Measurements from ENCODE around the gene PRR15L. TPM values are rescaled to one million over a fixed set of nuclear protein-coding genes. Genes with fewer than 3 reads are reported as not detected.
A peak's percentile ranks its signal among the peaks of the same experiment; 100 is the strongest.

PRR15L gene
- total RNA-seq, 1 experiment from 2014 or later: not detected

DNA sequence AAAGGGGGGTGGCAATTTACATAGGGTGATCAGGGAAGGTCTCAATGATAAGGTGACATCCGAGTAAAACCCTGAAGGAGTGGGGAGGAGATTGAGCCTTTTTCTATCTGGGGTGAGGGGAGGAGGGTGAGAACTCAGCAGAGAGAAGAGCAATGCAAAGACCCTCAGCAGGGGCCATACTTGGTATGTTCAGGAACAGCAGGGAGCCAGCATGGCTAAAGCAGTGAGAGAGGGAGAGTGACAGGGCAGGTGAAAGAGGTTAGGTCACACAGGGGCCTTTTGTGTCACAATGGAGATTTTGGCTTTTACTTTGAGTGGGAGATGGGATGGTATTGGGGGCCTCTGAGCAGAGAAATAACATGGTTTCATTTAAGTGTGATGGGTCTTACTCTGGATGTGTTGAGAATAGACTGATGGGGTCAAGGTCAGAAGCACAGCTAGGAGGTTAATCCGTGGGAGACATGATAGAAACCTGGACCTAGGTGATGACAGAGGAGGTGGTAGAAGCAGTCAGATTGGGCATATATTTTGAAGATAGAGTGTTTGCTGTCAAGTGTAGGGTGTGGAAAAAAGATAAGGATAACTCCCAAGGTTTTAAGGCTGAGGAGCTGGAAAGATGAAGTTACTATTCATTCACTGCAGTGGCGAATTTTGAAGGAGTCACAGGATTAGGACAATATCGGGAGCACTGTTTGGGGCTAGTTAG is 55.5 kb downstream of the PRR15L start:
- Histone ChIP-seq H3K4ac (ENCODE audit: low read depth, low read length) (no peak overlapping the region), H3T11ph (ENCODE audit: low read length) (no peak overlapping the region), H3K56ac (ENCODE audit: insufficient read length, low read depth, low read length) (no peak overlapping the region), H2BK12ac (ENCODE audit: insufficient read length, low read depth, low read length) (no peak overlapping the region), H2BK5ac (ENCODE audit: insufficient read length, low read length) (no peak overlapping the region), H4K8ac (replicated peaks; ENCODE audit: insufficient read length, low read depth, low read length) (no peak overlapping the region), H2AK5ac (ENCODE audit: insufficient read length, low read length) (no peak overlapping the region), H3K4me1 (ENCODE audit: insufficient read depth, low read length) (peaks cover 6% of the 10 kb centered on the region; the same call in 1 of the 2 replicates), H3K14ac (ENCODE audit: insufficient read depth, low read length) (no peak overlapping the region), H3K9me3 (ENCODE audit: control insufficient read depth, low read depth, low read length) (no peaks in the 10 kb centered on the region), H3K18ac (ENCODE audit: insufficient read length, low read depth, low read length) (no peak overlapping the region), H4K5ac (ENCODE audit: insufficient read length, low read depth, low read length) (no peak overlapping the region), H3K79me1 (ENCODE audit: insufficient read depth, low read depth, low read length, poor library complexity, severe bottlenecking) (no peaks in the 10 kb centered on the region), H3K23ac (ENCODE audit: insufficient read length, low read depth, low read length) (no peak overlapping the region), H3K4me2 (ENCODE audit: insufficient read depth, insufficient read length, low read length) (peak overlapping the region; percentile 36), H2BK20ac (ENCODE audit: low read depth, low read length, poor library complexity, severe bottlenecking) (no peak overlapping the region), H2AFZ (ENCODE audit: low read length) (no peak overlapping the region), H4K20me1 (ENCODE audit: control insufficient read depth, insufficient read depth, insufficient read length) (no peaks in the 10 kb centered on the region), H3K23me2 (ENCODE audit: insufficient read length, low read depth, low read length, poor library complexity, severe bottlenecking) (no peaks in the 10 kb centered on the region), H3K27me3 (ENCODE audit: insufficient read depth, low read length) (no peaks in the 10 kb centered on the region), H3K27ac (ENCODE audit: insufficient read length, low read depth, low read length) (no peak overlapping the region), H2BK120ac (ENCODE audit: low read depth, low read length, poor library complexity, severe bottlenecking) (no peak overlapping the region), H2BK15ac (ENCODE audit: low read depth, low read length) (no peak overlapping the region), H3K9ac (ENCODE audit: extremely low read depth, insufficient read length, low read length) (no peak overlapping the region), H4K91ac (ENCODE audit: insufficient read length, low read depth, low read length) (no peak overlapping the region), H3K79me2 (ENCODE audit: insufficient read depth, low read length) (no peaks in the 10 kb centered on the region)
- Mint-ChIP-seq H3K36me3 (ENCODE audit: insufficient read depth in 1 of 3, low read depth in 3 of 3) (peaks cover 0 to 13% (median 12%) of the 10 kb centered on the region in 3 experiments; a peak in 5 of 7 replicates), H3K9me3 (no peaks in the 10 kb centered on the region), H3K4me1 (peaks cover 45% of the 10 kb centered on the region in 2 experiments), H3K27ac (peak overlapping the region in 2 of 3 experiments; percentile 19 to 20; a peak in 4 of 7 replicates), H3K27me3 (ENCODE audit: low read depth) (no peaks in the 10 kb centered on the region), H3K4me3 (peak overlapping the region; percentile 2 to 61; a peak in 4 of 5 replicates)
- no CpG with 5 or more reads among the region's 4 CpGs for WGBS (ENCODE audit: extremely low coverage, insufficient read length, low lambda C conversion rate)
- TF ChIP-seq, protein P1, sequence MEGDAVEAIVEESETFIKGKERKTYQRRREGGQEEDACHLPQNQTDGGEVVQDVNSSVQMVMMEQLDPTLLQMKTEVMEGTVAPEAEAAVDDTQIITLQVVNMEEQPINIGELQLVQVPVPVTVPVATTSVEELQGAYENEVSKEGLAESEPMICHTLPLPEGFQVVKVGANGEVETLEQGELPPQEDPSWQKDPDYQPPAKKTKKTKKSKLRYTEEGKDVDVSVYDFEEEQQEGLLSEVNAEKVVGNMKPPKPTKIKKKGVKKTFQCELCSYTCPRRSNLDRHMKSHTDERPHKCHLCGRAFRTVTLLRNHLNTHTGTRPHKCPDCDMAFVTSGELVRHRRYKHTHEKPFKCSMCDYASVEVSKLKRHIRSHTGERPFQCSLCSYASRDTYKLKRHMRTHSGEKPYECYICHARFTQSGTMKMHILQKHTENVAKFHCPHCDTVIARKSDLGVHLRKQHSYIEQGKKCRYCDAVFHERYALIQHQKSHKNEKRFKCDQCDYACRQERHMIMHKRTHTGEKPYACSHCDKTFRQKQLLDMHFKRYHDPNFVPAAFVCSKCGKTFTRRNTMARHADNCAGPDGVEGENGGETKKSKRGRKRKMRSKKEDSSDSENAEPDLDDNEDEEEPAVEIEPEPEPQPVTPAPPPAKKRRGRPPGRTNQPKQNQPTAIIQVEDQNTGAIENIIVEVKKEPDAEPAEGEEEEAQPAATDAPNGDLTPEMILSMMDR (conservative IDR thresholded peaks at IDR 0.05): no peak
- DNase-seq: peak; percentile 82

Other genes starting within 250 kb of the PRR15L start
- gene TBX21, start 224.6 kb downstream of the PRR15L start, total RNA-seq (2021): not detected in 2 replicates
- gene OSBPL7, start 136.1 kb downstream of the PRR15L start, total RNA-seq (2021): 12.0 and 13.0 TPM in 2 replicates
- 67.2 and 68.4 TPM in 2 replicates for gene MRPL10, start 126.3 kb downstream of the PRR15L start, total RNA-seq (2021)
- gene LRRC46, start 126.2 kb downstream of the PRR15L start, total RNA-seq (2021): 0.29 and 0.31 TPM in 2 replicates
- gene SCRN2, start 116.6 kb downstream of the PRR15L start, total RNA-seq (2021): 34.0 and 38.6 TPM in 2 replicates
- gene SP6, start 106.7 kb downstream of the PRR15L start, total RNA-seq (2021): 0.90 and 0.92 TPM in 2 replicates
- gene SP2, start 61.6 kb downstream of the PRR15L start, total RNA-seq (2021): 19.3 and 20.0 TPM in 2 replicates
- 6.7 and 7.3 TPM in 2 replicates for gene PNPO, start 16.3 kb downstream of the PRR15L start, total RNA-seq (2021)
- 144 and 149 TPM in 2 replicates for gene CDK5RAP3, start 13.2 kb upstream of the PRR15L start, total RNA-seq (2021)
- gene COPZ2, start 79.9 kb upstream of the PRR15L start, total RNA-seq (2021): 0.68 and 0.77 TPM in 2 replicates
- 158 and 161 TPM in 2 replicates for gene NFE2L1, start 90.5 kb upstream of the PRR15L start, total RNA-seq (2021)
- 155 and 158 TPM in 2 replicates for gene CBX1, start 143.6 kb upstream of the PRR15L start, total RNA-seq (2021)
- gene SNX11, start 149.9 kb upstream of the PRR15L start, total RNA-seq (2021): 20.0 and 21.7 TPM in 2 replicates